Effector memory CD8-positive, alpha-beta T cell (primary cell): ENCODE measurements around the gene GZMB.
"Not testable (repeated sequence)": the region's sequence is repeated elsewhere in the genome, so short reads cannot be mapped to it uniquely, and the experiment has no call there.

Experiments used
- ATAC-seq: fragments of 150-1000 bp; cut with Tn5 transposase; replicated peaks from 2 replicates; pipeline ENCODE4 v1.10.0; 2021; ENCODE audit warnings: mild to moderate bottlenecking, moderate library complexity
- DNase-seq, 3 experiments: peaks; one replicate each; pipeline ENCODE4 v3.0.0; 2021
- H3K27ac Mint-ChIP-seq, 2 donors: one replicate each; pipeline ENCODE4 v1.8.0; 2022; ENCODE audit warnings: mild to moderate bottlenecking in 2 of 2, mixed read lengths in 2 of 2, moderate library complexity in 2 of 2
- H3K27me3 Mint-ChIP-seq, 2 donors: one replicate each; pipeline ENCODE4 v1.8.0; 2022; ENCODE audit warnings: mixed read lengths in 2 of 2
- H3K36me3 Mint-ChIP-seq: one replicate; pipeline ENCODE4 v1.8.0; 2022; ENCODE audit warnings: mild to moderate bottlenecking, moderate library complexity, mixed read lengths; ENCODE audit not compliant: insufficient read depth
- H3K4me1 Mint-ChIP-seq, 2 donors: one replicate each; pipeline ENCODE4 v1.8.0; 2022; ENCODE audit warnings: low read depth in 2 of 2, mixed read lengths in 2 of 2
- H3K4me3 Mint-ChIP-seq, 2 donors: one replicate each; pipeline ENCODE4 v1.8.0; 2022; ENCODE audit warnings: mild to moderate bottlenecking in 2 of 2, mixed read lengths in 2 of 2, moderate library complexity in 2 of 2
- H3K9me3 Mint-ChIP-seq, 2 donors: one replicate each; pipeline ENCODE4 v1.8.0; 2022; ENCODE audit warnings: mixed read lengths in 2 of 2

GZMB gene

GRCh38 chr14:24613747-24614146 lies 20.2 kb downstream of the GZMB start:
- peaks cover 52 to 59% of the 10 kb centered on the region in 2 donors for H3K4me1 Mint-ChIP-seq
- peaks cover 20% of the 10 kb centered on the region for H3K36me3 Mint-ChIP-seq
- ATAC-seq = no peak
- no peaks in the 10 kb centered on the region for H3K27me3 Mint-ChIP-seq
- no peak for DNase-seq
- peak overlapping the region; percentile 90 to 93 for H3K27ac Mint-ChIP-seq
- peak overlapping the region; percentile 17 to 67 for H3K4me3 Mint-ChIP-seq
- no peaks in the 10 kb centered on the region for H3K9me3 Mint-ChIP-seq

- Mint-ChIP-seq H3K9me3 (no peaks in the 10 kb centered on the region), H3K4me3 (peak overlapping the region in 1 of 2 donors; percentile 67), H3K27me3 (no peaks in the 10 kb centered on the region), H3K27ac (peak overlapping the region; percentile 90 to 93), H3K4me1 (peaks cover 57 to 64% of the 10 kb centered on the region in 2 donors), H3K36me3 (peaks cover 20% of the 10 kb centered on the region)
- DNase-seq (no peak), ATAC-seq (no peak)
Observed at GRCh38 chr14:24613241-24613640, 20.7 kb downstream of the GZMB start.

GRCh38 chr14:24612196-24612595 lies 21.8 kb downstream of the GZMB start:
- peak; percentile 15 for ATAC-seq
- peak overlapping the region; percentile 90 to 93 for H3K27ac Mint-ChIP-seq
- no peak for DNase-seq
- H3K27me3 Mint-ChIP-seq = no peaks in the 10 kb centered on the region
- peaks cover 62 to 74% of the 10 kb centered on the region in 2 donors for H3K4me1 Mint-ChIP-seq
- no peaks in the 10 kb centered on the region for H3K9me3 Mint-ChIP-seq
- H3K4me3 Mint-ChIP-seq = peak overlapping the region; percentile 47 to 67
- H3K36me3 Mint-ChIP-seq = peaks cover 25% of the 10 kb centered on the region

- no peaks in the 10 kb centered on the region for H3K9me3 Mint-ChIP-seq
- peak within 1 kb of the TSS; percentile 87 to 88 for H3K4me3 Mint-ChIP-seq
- peak; percentile 28 to 44 (median 33) for DNase-seq
- peaks cover 79 to 87% of the 10 kb centered on the region in 2 donors for H3K4me1 Mint-ChIP-seq
- H3K27ac Mint-ChIP-seq = peak within 1 kb of the TSS; percentile 90 to 97
- H3K36me3 Mint-ChIP-seq = peaks cover 34% of the 10 kb centered on the region
- peak; percentile 82 for ATAC-seq
- no peaks in the 10 kb centered on the region for H3K27me3 Mint-ChIP-seq
Observed at GRCh38 chr14:24609655-24610344, 24.2 kb downstream of the GZMB start, which contains the start of gene GZMH. Gene GZMH, minus strand, starts transcription at chr14:24609685. Its CDS starts 72 bp downstream, at chr14:24609613.

GRCh38 chr14:24607635-24608514 lies 26.1 kb downstream of the GZMB start:
- Mint-ChIP-seq H3K27me3 (no peaks in the 10 kb centered on the region), H3K9me3 (no peaks in the 10 kb centered on the region), H3K4me3 (peak overlapping the region; percentile 87 to 88), H3K36me3 (peaks cover 34% of the 10 kb centered on the region), H3K4me1 (peaks cover 62 to 74% of the 10 kb centered on the region in 2 donors), H3K27ac (peak overlapping the region; percentile 90 to 97)
- ATAC-seq = no peak
- DNase-seq = no peak

GRCh38 chr14:24607081-24607480 lies 26.9 kb downstream of the GZMB start:
- H3K27me3 Mint-ChIP-seq = no peaks in the 10 kb centered on the region
- peaks cover 54 to 66% of the 10 kb centered on the region in 2 donors for H3K4me1 Mint-ChIP-seq
- peak overlapping the region; percentile 90 to 97 for H3K27ac Mint-ChIP-seq
- DNase-seq (no peak), ATAC-seq (peak; percentile 35)
- H3K36me3 Mint-ChIP-seq = peaks cover 28% of the 10 kb centered on the region
- peak overlapping the region; percentile 87 to 88 for H3K4me3 Mint-ChIP-seq
- no peaks in the 10 kb centered on the region for H3K9me3 Mint-ChIP-seq

- Mint-ChIP-seq H3K27ac (peak overlapping the region; percentile 90 to 97), H3K9me3 (no peaks in the 10 kb centered on the region), H3K4me3 (peak overlapping the region; percentile 87 to 88), H3K4me1 (peaks cover 49 to 58% of the 10 kb centered on the region in 2 donors), H3K36me3 (peaks cover 24% of the 10 kb centered on the region), H3K27me3 (no peaks in the 10 kb centered on the region)
- DNase-seq = no peak
- no peak for ATAC-seq
Observed at GRCh38 chr14:24606297-24606696, 27.7 kb downstream of the GZMB start.

GRCh38 chr14:24605435-24606190 lies 28.4 kb downstream of the GZMB start:
- H3K4me3 Mint-ChIP-seq = peak overlapping the region; percentile 87 to 88
- peak overlapping the region; percentile 90 to 97 for H3K27ac Mint-ChIP-seq
- ATAC-seq (peak; percentile 61), DNase-seq (peak; percentile 68 to 78 (median 68))
- H3K9me3 Mint-ChIP-seq = no peaks in the 10 kb centered on the region
- H3K36me3 Mint-ChIP-seq = peaks cover 24% of the 10 kb centered on the region
- peaks cover 49 to 54% of the 10 kb centered on the region in 2 donors for H3K4me1 Mint-ChIP-seq
- H3K27me3 Mint-ChIP-seq = peaks cover 0 to 2% of the 10 kb centered on the region in 2 donors

- Mint-ChIP-seq H3K9me3 (peaks cover 7 to 10% of the 10 kb centered on the region in 2 donors), H3K27me3 (peaks cover 6 to 41% of the 10 kb centered on the region in 2 donors), H3K27ac (no peak overlapping the region), H3K36me3 (no peaks in the 10 kb centered on the region), H3K4me3 (no peak overlapping the region), H3K4me1 (no peaks in the 10 kb centered on the region)
- DNase-seq = no peak
- no peak for ATAC-seq
Observed at GRCh38 chr14:24597403-24597802, 36.6 kb downstream of the GZMB start.

- no peak for DNase-seq
- Mint-ChIP-seq H3K27me3 (peaks cover 21 to 56% of the 10 kb centered on the region in 2 donors), H3K27ac (no peak overlapping the region), H3K9me3 (peaks cover 7 to 10% of the 10 kb centered on the region in 2 donors), H3K4me3 (no peak overlapping the region), H3K36me3 (no peaks in the 10 kb centered on the region), H3K4me1 (no peaks in the 10 kb centered on the region)
- no peak for ATAC-seq
Observed at GRCh38 chr14:24595073-24595808, 38.7 kb downstream of the GZMB start.

- Mint-ChIP-seq H3K9me3 (peaks cover 7 to 14% of the 10 kb centered on the region in 2 donors), H3K27me3 (peaks cover 35 to 59% of the 10 kb centered on the region in 2 donors)
- DNase-seq, H3K36me3 Mint-ChIP-seq, H3K4me3 Mint-ChIP-seq, H3K27ac Mint-ChIP-seq, H3K4me1 Mint-ChIP-seq, ATAC-seq: not testable (repeated sequence)
Observed at GRCh38 chr14:24591004-24591403, 43.0 kb downstream of the GZMB start.

- not testable (repeated sequence) for H3K4me3 Mint-ChIP-seq, DNase-seq, H3K36me3 Mint-ChIP-seq, H3K27ac Mint-ChIP-seq, H3K4me1 Mint-ChIP-seq, ATAC-seq
- Mint-ChIP-seq H3K9me3 (peaks cover 3 to 12% of the 10 kb centered on the region in 2 donors), H3K27me3 (peaks cover 0 to 12% of the 10 kb centered on the region in 2 donors)
Observed at GRCh38 chr14:24584402-24584801, 49.6 kb downstream of the GZMB start.
